Loucy (cell line): ENCODE data around the gene TMEM126A.

Experiments used
- H2AFZ ChIP-seq: fragments of 200-600 bp; sonication (generic); 2 replicates; pipeline ENCODE4 v1.6.0; 2016; ENCODE audit warnings: antibody characterized with exemption, mild to moderate bottlenecking, low read length, moderate library complexity
- H3F3A ChIP-seq: fragments of 200-600 bp; 2 replicates; pipeline ENCODE4 v1.6.0; 2016; ENCODE audit warnings: antibody characterized with exemption, low read depth, mild to moderate bottlenecking
- H3K27me3 ChIP-seq: fragments of 200-600 bp; sonication (generic); 2 replicates; pipeline ENCODE4 v1.6.1; 2014; ENCODE audit warnings: low read length, mild to moderate bottlenecking; ENCODE audit not compliant: insufficient read depth, poor library complexity, severe bottlenecking
- H3K36me3 ChIP-seq: fragments of 200-600 bp; sonication (generic); 2 replicates; pipeline ENCODE4 v1.6.1; 2016; ENCODE audit warnings: low read length; ENCODE audit not compliant: insufficient read depth
- H3K4me1 ChIP-seq: fragments of 200-600 bp; sonication (generic); 2 replicates; pipeline ENCODE4 v1.5.1; 2014; ENCODE audit warnings: low read length, mild to moderate bottlenecking; ENCODE audit not compliant: insufficient read depth, poor library complexity, severe bottlenecking
- H3K4me2 ChIP-seq: fragments of 200-600 bp; sonication (generic); 2 replicates; pipeline ENCODE4 v1.6.0; 2014; ENCODE audit warnings: antibody characterized with exemption, low read length, low read depth, mild to moderate bottlenecking; ENCODE audit not compliant: poor library complexity, severe bottlenecking
- H3K4me3 ChIP-seq: fragments of 200-600 bp; sonication (generic); 2 replicates; pipeline ENCODE4 v1.5.1; 2014; ENCODE audit warnings: low read length, mild to moderate bottlenecking, mixed read lengths; ENCODE audit not compliant: poor library complexity, severe bottlenecking
- H3K79me2 ChIP-seq: fragments of 200-600 bp; sonication (generic); 2 replicates; pipeline ENCODE4 v1.6.1; 2014; ENCODE audit warnings: low read length; ENCODE audit not compliant: insufficient read depth
- H3K9ac ChIP-seq: fragments of 200-600 bp; sonication (generic); 2 replicates; pipeline ENCODE4 v1.6.0; 2014; ENCODE audit warnings: mild to moderate bottlenecking, low read depth, low read length, moderate library complexity; ENCODE audit not compliant: poor library complexity, severe bottlenecking
- H3K9me2 ChIP-seq: fragments of 200-600 bp; sonication (generic); replicated peaks from 2 replicates; pipeline ENCODE4 v1.6.1; 2016; ENCODE audit warnings: low read depth, low read length, mixed read lengths
- H3K9me3 ChIP-seq: fragments of 200-600 bp; sonication (generic); 2 replicates; pipeline ENCODE4 v1.6.1; 2014; ENCODE audit warnings: mild to moderate bottlenecking, antibody characterized with exemption, low read length, low read depth; ENCODE audit not compliant: insufficient read depth
- H4K20me1 ChIP-seq: fragments of 200-600 bp; sonication (generic); 2 replicates; pipeline ENCODE4 v1.6.0; 2014; ENCODE audit warnings: antibody characterized with exemption, low read length, mild to moderate bottlenecking; ENCODE audit not compliant: insufficient read depth, poor library complexity, severe bottlenecking
- EZH2phosphoT487 ChIP-seq: fragments of 200-600 bp; IDR thresholded peaks from 2 replicates; pipeline ENCODE4 v1.6.1; 2018; ENCODE audit warnings: antibody characterized with exemption, mild to moderate bottlenecking, moderate library complexity, borderline replicate concordance
- TF ChIP-seq, protein P1 (sequence below): fragments of 200-600 bp; sonication (generic); conservative IDR thresholded peaks from 2 replicates; pipeline ENCODE4 v1.5.1; 2014; ENCODE audit warnings: mild to moderate bottlenecking, antibody characterized with exemption, low read length

The TMEM126A gene

DNA sequence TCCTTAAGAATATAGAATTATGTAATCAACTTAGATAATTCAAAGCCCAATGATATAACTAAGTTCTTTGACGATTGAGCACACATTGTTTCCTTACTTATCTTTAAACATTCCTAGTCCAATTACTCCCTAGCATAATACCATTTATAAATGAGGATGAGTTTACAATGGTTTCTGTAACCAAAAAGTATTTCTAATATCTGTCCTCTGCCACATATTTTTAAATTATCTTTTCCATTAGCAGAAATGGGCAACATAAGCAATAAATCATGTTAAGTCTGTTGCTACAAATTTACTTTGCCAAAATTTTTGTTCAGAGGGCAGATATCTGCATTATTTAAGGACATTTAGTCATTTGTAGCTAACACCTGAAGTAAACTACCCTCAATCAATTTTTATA, 10.4 kb downstream of the TMEM126A start:
- Histone ChIP-seq H3F3A (no peaks in the 10 kb centered on the region; the same call in 1 of the 2 replicates), H3K4me2 (peak overlapping the region; percentile 95), H3K9me3 (no peaks in the 10 kb centered on the region), H3K9me2 (no peaks in the 10 kb centered on the region), H3K4me3 (no peak overlapping the region), H3K79me2 (peaks cover 85% of the 10 kb centered on the region), H3K9ac (peak overlapping the region; percentile 12), H2AFZ (no peak overlapping the region), H3K27me3 (no peaks in the 10 kb centered on the region), H3K36me3 (peaks cover 51% of the 10 kb centered on the region), H3K4me1 (peaks cover 46% of the 10 kb centered on the region), H4K20me1 (peaks cover 86% of the 10 kb centered on the region)
- no peak for TF ChIP-seq EZH2phosphoT487
- TF ChIP-seq, protein P1, sequence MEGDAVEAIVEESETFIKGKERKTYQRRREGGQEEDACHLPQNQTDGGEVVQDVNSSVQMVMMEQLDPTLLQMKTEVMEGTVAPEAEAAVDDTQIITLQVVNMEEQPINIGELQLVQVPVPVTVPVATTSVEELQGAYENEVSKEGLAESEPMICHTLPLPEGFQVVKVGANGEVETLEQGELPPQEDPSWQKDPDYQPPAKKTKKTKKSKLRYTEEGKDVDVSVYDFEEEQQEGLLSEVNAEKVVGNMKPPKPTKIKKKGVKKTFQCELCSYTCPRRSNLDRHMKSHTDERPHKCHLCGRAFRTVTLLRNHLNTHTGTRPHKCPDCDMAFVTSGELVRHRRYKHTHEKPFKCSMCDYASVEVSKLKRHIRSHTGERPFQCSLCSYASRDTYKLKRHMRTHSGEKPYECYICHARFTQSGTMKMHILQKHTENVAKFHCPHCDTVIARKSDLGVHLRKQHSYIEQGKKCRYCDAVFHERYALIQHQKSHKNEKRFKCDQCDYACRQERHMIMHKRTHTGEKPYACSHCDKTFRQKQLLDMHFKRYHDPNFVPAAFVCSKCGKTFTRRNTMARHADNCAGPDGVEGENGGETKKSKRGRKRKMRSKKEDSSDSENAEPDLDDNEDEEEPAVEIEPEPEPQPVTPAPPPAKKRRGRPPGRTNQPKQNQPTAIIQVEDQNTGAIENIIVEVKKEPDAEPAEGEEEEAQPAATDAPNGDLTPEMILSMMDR: no peak

DNA sequence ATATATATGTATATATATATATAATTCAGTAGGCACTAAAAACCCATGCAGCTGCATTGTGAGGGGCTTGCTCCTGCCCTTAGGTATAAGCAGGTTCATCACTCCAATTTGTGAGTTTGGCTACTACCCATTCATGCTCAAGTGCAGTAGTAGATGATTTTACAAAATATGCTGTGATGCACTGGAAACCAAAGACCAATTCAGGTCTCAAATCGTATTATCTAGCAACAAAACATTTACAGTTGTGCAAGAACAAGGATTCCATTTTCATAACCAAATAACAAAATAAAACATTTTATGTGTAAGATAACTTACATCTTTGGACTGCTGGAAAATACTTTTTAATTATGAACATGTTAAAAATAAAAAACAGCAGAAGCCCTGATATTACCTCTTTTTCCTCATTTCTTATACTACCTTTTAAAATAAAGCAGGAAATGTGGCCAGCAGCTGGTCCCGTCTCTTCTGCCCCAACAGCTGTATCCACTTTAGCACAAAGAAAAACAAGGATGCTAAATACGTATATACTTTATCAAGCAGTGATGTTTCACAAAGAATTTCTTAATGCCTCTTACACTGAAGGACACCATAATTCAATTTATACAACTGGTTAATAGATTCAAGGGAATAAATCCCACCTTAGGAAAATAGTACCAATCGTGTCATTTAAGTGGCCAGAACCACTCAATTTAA, 14.4 kb downstream of the TMEM126A start:
- Histone ChIP-seq H2AFZ (no peak overlapping the region), H3K4me3 (peak overlapping the region; percentile 90), H3K27me3 (peaks cover 7% of the 10 kb centered on the region), H4K20me1 (peaks cover 76% of the 10 kb centered on the region), H3K9me2 (no peaks in the 10 kb centered on the region), H3K36me3 (peaks cover 35% of the 10 kb centered on the region), H3K4me1 (peaks cover 46% of the 10 kb centered on the region), H3K4me2 (peak overlapping the region; percentile 95), H3F3A (no peaks in the 10 kb centered on the region), H3K9me3 (no peaks in the 10 kb centered on the region), H3K79me2 (peaks cover 78% of the 10 kb centered on the region), H3K9ac (peak overlapping the region; percentile 97)
- TF ChIP-seq, protein P1: no peak
- TF ChIP-seq EZH2phosphoT487: no peak

DNA sequence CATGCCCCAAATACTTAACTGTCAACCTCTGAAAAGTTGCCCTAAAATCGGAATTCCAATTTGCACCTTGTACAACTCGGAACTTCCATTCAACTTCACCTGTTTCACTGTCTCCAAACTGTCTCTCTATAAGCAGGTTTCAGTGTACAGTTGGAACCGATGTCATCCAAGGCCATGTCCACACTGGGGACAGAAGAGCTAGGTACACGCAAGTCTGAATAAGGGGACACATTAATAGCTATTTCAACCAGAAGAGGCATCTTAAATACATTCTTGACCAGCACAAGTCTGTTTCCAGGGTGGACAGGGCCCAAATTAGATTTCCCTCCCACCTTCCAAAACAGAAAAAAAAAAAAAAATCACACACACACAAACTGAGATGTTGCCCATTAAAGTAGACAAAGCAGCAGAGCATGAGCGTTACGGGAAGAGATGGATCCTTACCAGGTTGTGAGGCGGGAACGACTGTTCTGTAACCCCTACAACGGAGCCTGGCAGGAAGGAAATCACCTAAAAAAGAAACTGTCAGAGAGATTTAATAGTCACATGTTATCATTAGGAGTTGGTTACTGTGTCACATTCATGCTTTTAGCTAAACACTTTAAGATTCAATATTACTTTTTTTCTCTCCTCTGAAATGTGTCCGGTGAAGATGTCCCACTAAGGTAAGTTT, 15.4 kb downstream of the TMEM126A start:
- TF ChIP-seq EZH2phosphoT487: no peak
- TF ChIP-seq, protein P1: no peak

More for the DNA sequence above, 15.4 kb downstream of the TMEM126A start:
- Histone ChIP-seq H3K9me3 (no peaks in the 10 kb centered on the region), H3F3A (no peaks in the 10 kb centered on the region), H4K20me1 (peaks cover 65% of the 10 kb centered on the region), H3K4me1 (peaks cover 42% of the 10 kb centered on the region), H2AFZ (no peak overlapping the region), H3K9me2 (no peaks in the 10 kb centered on the region), H3K27me3 (peaks cover 7% of the 10 kb centered on the region), H3K36me3 (peaks cover 29% of the 10 kb centered on the region), H3K79me2 (peaks cover 67% of the 10 kb centered on the region), H3K9ac (peak overlapping the region; percentile 97), H3K4me2 (peak overlapping the region; percentile 95), H3K4me3 (peak overlapping the region; percentile 90)
